Breast epithelium (tissue), 4 donors: ENCODE data around the gene MGP. TPM values are rescaled to one million over a fixed set of nuclear protein-coding genes. Genes with fewer than 3 reads are reported as not detected.
A peak's percentile ranks its signal among the peaks of the same experiment; 100 is the strongest.

Experiments used
- DNase-seq, 2 donors: peaks; one replicate each; pipeline ENCODE4 v3.0.0-alpha.2; 2019; ENCODE audit warnings: low spot score in 2 of 2
- H3K27ac ChIP-seq, 2 donors: fragments of 200-600 bp; sonication (generic) in 1 of 2; one replicate each; pipeline ENCODE4 v1.5.1; 2016 to 2019; ENCODE audit warnings: mild to moderate bottlenecking in 1 of 2
- H3K27me3 ChIP-seq, 2 donors: fragments of 200-600 bp; sonication (generic) in 1 of 2; one replicate each; pipeline versions ENCODE4 v1.5.1 to v1.6.0; 2017 to 2019; ENCODE audit warnings: control low read depth in 1 of 2, mild to moderate bottlenecking in 1 of 2
- H3K36me3 ChIP-seq: fragments of 200-600 bp; one replicate; pipeline ENCODE4 v1.5.1; 2019
- H3K4me1 ChIP-seq, 2 donors: fragments of 200-600 bp; sonication (generic); one replicate each; pipeline ENCODE4 v1.5.1; 2016 to 2019; ENCODE audit warnings: control low read depth in 1 of 2
- H3K4me3 ChIP-seq, 3 donors: fragments of 200-600 bp; sonication (generic); 1 replicate in 2 of 3; 2 replicates in 1 of 3; pipeline ENCODE4 v1.5.1; 2016 to 2019; ENCODE audit warnings: mild to moderate bottlenecking in 3 of 3, moderate library complexity in 2 of 3
- H3K9me3 ChIP-seq, 2 donors: fragments of 200-600 bp; sonication (generic) in 1 of 2; one replicate each; pipeline ENCODE4 v1.5.1; 2016 to 2019; ENCODE audit warnings: control low read depth in 1 of 2
- CTCF ChIP-seq, 3 donors: fragments of 450-650 bp; IDR thresholded peaks; one replicate each; pipeline ENCODE4 v1.5.1; 2016 to 2017; ENCODE audit warnings: antibody characterized with exemption in 3 of 3, mild to moderate bottlenecking in 3 of 3, moderate library complexity in 3 of 3
- POLR2A ChIP-seq: fragments of 450-650 bp; IDR thresholded peaks from one replicate; pipeline ENCODE4 v1.6.1; 2016; ENCODE audit warnings: antibody characterized with exemption, mild to moderate bottlenecking, moderate library complexity
- POLR2AphosphoS5 ChIP-seq, 3 donors: sonication (generic); formaldehyde crosslinking; IDR thresholded peaks; one replicate each; pipeline ENCODE4 v1.6.1; 2017; ENCODE audit warnings: antibody characterized with exemption in 3 of 3
- intact Hi-C: fragments of 100-400 bp; cut with DNase I; formaldehyde crosslinking; loops from one replicate; pipeline ENCODE4 v1.15.1; 2023; ENCODE audit warnings: low total_unique reads
- total RNA-seq, 3 donors: library from RNA; depleted of rRNA; stranded (reverse); fragments of >200 nt; gene quantifications; one replicate each; pipeline ENCODE4 v1.1.0, GENCODE V29; 2016

Gene MGP
- total RNA-seq, 3 donors from 2014 or later = 330 to 5,040 (median 1,381) TPM

- H3K4me3 ChIP-seq = no peak overlapping the region
- no peak for TF ChIP-seq CTCF (IDR thresholded peaks at IDR 0.05)
- no peak for TF ChIP-seq POLR2AphosphoS5 (IDR thresholded peaks at IDR 0.05)
- TF ChIP-seq POLR2A = no peak
- DNase-seq = no peak
- H3K9me3 ChIP-seq = no peaks in the 10 kb centered on the region
- intact Hi-C loops = no loop called here
- peak overlapping the region; percentile 53 to 88 for H3K27ac ChIP-seq
- peaks cover 3% of the 10 kb centered on the region in 2 donors for H3K4me1 ChIP-seq
- no peaks in the 10 kb centered on the region for H3K27me3 ChIP-seq
- no peaks in the 10 kb centered on the region for H3K36me3 ChIP-seq
These were observed 24.6 kb upstream of the MGP start for GRCh38 chr12:14910090-14910915.

GRCh38 chr12:14907953-14908352, 22.3 kb upstream of the MGP start:
- H3K36me3 ChIP-seq = no peaks in the 10 kb centered on the region
- intact Hi-C loops = no loop called here
- peak overlapping the region in 1 of 2 donors; percentile 90 for H3K27ac ChIP-seq
- H3K27me3 ChIP-seq = no peaks in the 10 kb centered on the region
- H3K4me1 ChIP-seq = peaks cover 3 to 5% of the 10 kb centered on the region in 2 donors
- no peak for TF ChIP-seq POLR2AphosphoS5 (IDR thresholded peaks at IDR 0.05)
- TF ChIP-seq CTCF (IDR thresholded peaks at IDR 0.05) = no peak
- TF ChIP-seq POLR2A = no peak
- DNase-seq = no peak
- no peak overlapping the region for H3K4me3 ChIP-seq
- no peaks in the 10 kb centered on the region for H3K9me3 ChIP-seq

GRCh38 chr12:14906114-14906513, 20.5 kb upstream of the MGP start:
- TF ChIP-seq POLR2AphosphoS5 (IDR thresholded peaks at IDR 0.05) (no peak), POLR2A (no peak), CTCF (IDR thresholded peaks at IDR 0.05) (no peak)
- no peak overlapping the region for H3K4me3 ChIP-seq
- intact Hi-C loops = no loop called here
- peaks cover 3 to 7% of the 10 kb centered on the region in 2 donors for H3K4me1 ChIP-seq
- no peaks in the 10 kb centered on the region for H3K36me3 ChIP-seq
- peak overlapping the region; percentile 90 for H3K27ac ChIP-seq
- H3K27me3 ChIP-seq = no peaks in the 10 kb centered on the region
- DNase-seq = no peak
- no peaks in the 10 kb centered on the region for H3K9me3 ChIP-seq

GRCh38 chr12:14905269-14906004, 19.8 kb upstream of the MGP start:
- no peak for TF ChIP-seq CTCF (IDR thresholded peaks at IDR 0.05)
- TF ChIP-seq POLR2A = no peak
- peak in 1 of 3 donors; percentile 20 for TF ChIP-seq POLR2AphosphoS5 (IDR thresholded peaks at IDR 0.05)
- peak overlapping the region; percentile 90 for H3K27ac ChIP-seq
- H3K4me3 ChIP-seq = peak overlapping the region in 2 of 3 donors; percentile 5 to 38
- peak in 1 of 2 donors; percentile 46 for DNase-seq
- no peaks in the 10 kb centered on the region for H3K9me3 ChIP-seq
- H3K27me3 ChIP-seq = no peaks in the 10 kb centered on the region
- H3K4me1 ChIP-seq = peaks cover 3 to 14% of the 10 kb centered on the region in 2 donors
- H3K36me3 ChIP-seq = no peaks in the 10 kb centered on the region
- intact Hi-C loops = no loop called here

- H3K27me3 ChIP-seq = no peaks in the 10 kb centered on the region
- no peak for DNase-seq
- no peaks in the 10 kb centered on the region for H3K36me3 ChIP-seq
- peak overlapping the region in 2 of 3 donors; percentile 5 to 38 for H3K4me3 ChIP-seq
- peaks cover 3 to 16% of the 10 kb centered on the region in 2 donors for H3K4me1 ChIP-seq
- H3K27ac ChIP-seq = peak overlapping the region; percentile 90
- no peak for TF ChIP-seq CTCF (IDR thresholded peaks at IDR 0.05)
- peak in 1 of 3 donors; percentile 29 for TF ChIP-seq POLR2AphosphoS5 (IDR thresholded peaks at IDR 0.05)
- TF ChIP-seq POLR2A = no peak
- intact Hi-C loops = no loop called here
- no peaks in the 10 kb centered on the region for H3K9me3 ChIP-seq
These were observed 19.2 kb upstream of the MGP start for GRCh38 chr12:14904854-14905253.
